Natural killer cell treated with Interleukin-12 subunit alpha and Interleukin-12 subunit beta and Interleukin-15 and Interleukin-18, amount 100 ng/mL, for 72 hours (primary cell): Measurements from ENCODE around the gene SMCHD1. TPM values are rescaled to one million over a fixed set of nuclear protein-coding genes. Genes with fewer than 3 reads are reported as not detected.
"Not testable (repeated sequence)": the region's sequence is repeated elsewhere in the genome, so short reads cannot be mapped to it uniquely, and the experiment has no call there.

Source experiments
- ATAC-seq, 2 donors: fragments of 150-1000 bp; cut with Tn5 transposase in 1 of 2; sonication (Bioruptor Pico), chemical (Tn5 transposase) in 1 of 2; 2 replicates each; pipeline ENCODE4 v1.10.0; 2021
- DNase-seq: peaks from one replicate; pipeline ENCODE4 v3.0.0; 2022; ENCODE audit warnings: low spot score
- H3K27ac Mint-ChIP-seq, 2 donors: 1 replicate in 1 of 2; 2 replicates in 1 of 2; pipeline ENCODE4 v1.8.0; 2022; ENCODE audit warnings: mixed read lengths in 2 of 2, mild to moderate bottlenecking in 1 of 2, moderate library complexity in 1 of 2
- H3K27me3 Mint-ChIP-seq, 2 donors: 1 replicate in 1 of 2; 2 replicates in 1 of 2; pipeline ENCODE4 v1.8.0; 2022; ENCODE audit warnings: mixed read lengths in 2 of 2
- H3K36me3 Mint-ChIP-seq: one replicate; pipeline ENCODE4 v1.8.0; 2022; ENCODE audit warnings: mixed read lengths
- H3K4me1 Mint-ChIP-seq, 2 donors: 1 replicate in 1 of 2; 2 replicates in 1 of 2; pipeline ENCODE4 v1.8.0; 2022; ENCODE audit warnings: low read depth in 2 of 2, mixed read lengths in 2 of 2, mild to moderate bottlenecking in 1 of 2
- H3K4me3 Mint-ChIP-seq: one replicate; pipeline ENCODE4 v1.8.0; 2022; ENCODE audit warnings: mixed read lengths
- H3K9me3 Mint-ChIP-seq: 2 replicates; pipeline ENCODE4 v1.8.0; 2022; ENCODE audit warnings: mixed read lengths
- total RNA-seq, 2 donors: library from RNA; stranded (reverse); gene quantifications; one replicate each; pipeline ENCODE4 v1.2.3, GENCODE V29; 2022

Gene SMCHD1
- total RNA-seq, 2 donors from 2014 or later: 88.0 to 141 TPM

- Mint-ChIP-seq H3K4me1 (peaks cover 35 to 38% of the 10 kb centered on the region in 2 donors), H3K27ac (peak overlapping the region; percentile 12 to 26), H3K4me3 (no peak overlapping the region), H3K36me3 (peaks cover 45% of the 10 kb centered on the region), H3K27me3 (no peaks in the 10 kb centered on the region), H3K9me3 (no peaks in the 10 kb centered on the region)
- ATAC-seq: no peak
- DNase-seq: no peak
Observed at GRCh38 chr18:2714140-2714539, 58.6 kb downstream of the SMCHD1 start.

DNA sequence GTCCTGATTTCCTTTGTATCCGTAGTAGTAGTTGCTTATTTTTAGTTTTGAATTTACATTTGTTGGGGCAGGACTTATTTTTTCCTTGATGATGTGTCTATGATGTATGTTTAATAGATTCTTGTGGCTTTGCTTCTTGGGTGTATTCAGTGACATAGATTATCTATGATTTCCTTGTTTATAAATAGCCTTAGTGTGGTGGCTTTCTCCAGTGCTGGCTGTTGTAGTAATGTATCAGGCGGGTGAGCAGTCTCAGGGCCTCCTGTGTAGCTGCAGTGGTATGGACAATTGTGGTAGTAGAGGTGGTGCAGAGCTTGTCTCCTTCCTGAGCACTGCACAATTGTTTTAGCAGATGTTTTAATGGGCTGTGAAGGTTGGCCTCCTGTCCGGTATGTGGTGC is 60.5 kb downstream of the SMCHD1 start:
- no peak overlapping the region for H3K27ac Mint-ChIP-seq
- no peaks in the 10 kb centered on the region for H3K9me3 Mint-ChIP-seq
- H3K36me3 Mint-ChIP-seq: peaks cover 38% of the 10 kb centered on the region
- DNase-seq (no peak), ATAC-seq (no peak)
- no peaks in the 10 kb centered on the region for H3K27me3 Mint-ChIP-seq
- no peak overlapping the region for H3K4me3 Mint-ChIP-seq
- peaks cover 23 to 30% of the 10 kb centered on the region in 2 donors for H3K4me1 Mint-ChIP-seq

DNA sequence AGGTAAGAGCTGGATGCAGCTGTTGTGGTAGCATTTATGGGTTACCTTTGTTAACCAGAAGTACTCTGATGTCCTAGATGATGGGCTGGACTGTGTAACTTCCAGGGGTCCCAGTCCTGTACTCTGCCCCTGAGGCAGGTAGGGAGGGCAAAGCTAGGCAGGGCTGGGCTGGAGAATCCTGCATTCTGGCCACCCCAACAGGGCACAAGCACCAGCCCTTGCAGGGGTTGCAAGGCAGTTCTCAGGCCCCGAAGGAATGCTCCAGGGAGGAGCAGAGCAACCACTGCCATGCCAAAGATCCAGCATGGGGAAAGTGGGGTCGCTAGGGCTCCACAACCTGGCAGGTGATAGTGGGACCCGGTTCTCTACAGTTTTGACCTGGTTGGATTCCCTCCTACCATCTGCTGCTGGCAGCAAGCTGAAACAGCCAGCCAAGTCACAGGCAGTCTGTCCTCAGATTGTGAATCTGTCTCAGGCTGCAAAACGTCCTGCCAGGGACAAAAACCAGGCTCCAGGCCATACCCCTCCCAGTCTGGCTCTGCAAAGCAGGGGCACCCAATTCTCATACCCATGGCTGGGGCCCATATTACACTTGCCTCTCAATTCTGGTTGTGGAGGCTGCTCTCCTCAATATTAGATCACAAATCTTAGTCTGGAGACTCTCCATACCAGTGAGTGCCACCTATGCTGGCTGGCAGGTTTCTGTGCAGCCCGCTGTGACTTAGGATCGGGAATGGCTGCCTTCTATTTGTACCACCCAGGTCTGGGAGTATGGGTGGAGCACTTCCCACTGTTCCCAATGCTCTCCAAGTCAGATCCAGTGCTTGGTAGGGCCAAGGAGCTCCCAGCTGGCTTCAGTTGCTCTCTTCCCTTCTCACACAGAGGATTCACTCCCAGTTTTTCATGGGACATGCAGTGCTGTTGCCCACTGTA is 61.1 kb downstream of the SMCHD1 start:
- Mint-ChIP-seq H3K27me3 (no peaks in the 10 kb centered on the region), H3K4me3 (no peak overlapping the region), H3K9me3 (no peaks in the 10 kb centered on the region), H3K4me1 (peaks cover 23 to 31% of the 10 kb centered on the region in 2 donors), H3K27ac (peak overlapping the region in 1 of 2 donors; percentile 83), H3K36me3 (peaks cover 45% of the 10 kb centered on the region)
- ATAC-seq (no peak), DNase-seq (no peak)

GRCh38 chr18:2717407-2717806 is 61.9 kb downstream of the SMCHD1 start:
- ATAC-seq (no peak), DNase-seq (no peak)
- no peak overlapping the region for H3K4me3 Mint-ChIP-seq
- H3K4me1 Mint-ChIP-seq: peaks cover 23 to 26% of the 10 kb centered on the region in 2 donors
- peaks cover 40% of the 10 kb centered on the region for H3K36me3 Mint-ChIP-seq
- H3K27ac Mint-ChIP-seq: peak overlapping the region in 1 of 2 donors; percentile 83
- H3K9me3 Mint-ChIP-seq: no peaks in the 10 kb centered on the region
- H3K27me3 Mint-ChIP-seq: no peaks in the 10 kb centered on the region

DNA sequence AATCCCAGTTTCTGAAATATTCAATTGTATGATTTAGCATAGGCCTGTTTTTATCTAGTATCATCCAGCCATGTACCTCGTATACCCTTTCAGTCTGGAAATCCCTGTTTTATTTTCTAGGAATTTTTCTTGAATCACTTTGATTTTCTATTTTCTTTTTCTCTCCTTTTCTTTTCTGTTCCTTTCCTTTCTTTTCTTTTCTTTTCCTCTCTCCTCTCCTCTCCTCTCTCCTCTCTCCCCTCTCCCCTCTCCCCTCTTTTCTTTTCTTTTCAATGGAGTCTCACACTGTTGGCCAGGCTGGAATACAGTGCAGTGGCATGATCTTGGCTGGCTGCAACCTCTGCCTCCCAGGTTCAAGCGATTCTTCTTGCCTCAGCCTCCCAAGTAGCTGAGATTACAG is 63.5 kb downstream of the SMCHD1 start:
- ATAC-seq: no peak
- Mint-ChIP-seq H3K27me3 (no peaks in the 10 kb centered on the region), H3K4me1 (peaks cover 24 to 33% of the 10 kb centered on the region in 2 donors), H3K9me3 (no peaks in the 10 kb centered on the region), H3K36me3 (peaks cover 43% of the 10 kb centered on the region), H3K4me3 (no peak overlapping the region), H3K27ac (no peak overlapping the region)
- no peak for DNase-seq

DNA sequence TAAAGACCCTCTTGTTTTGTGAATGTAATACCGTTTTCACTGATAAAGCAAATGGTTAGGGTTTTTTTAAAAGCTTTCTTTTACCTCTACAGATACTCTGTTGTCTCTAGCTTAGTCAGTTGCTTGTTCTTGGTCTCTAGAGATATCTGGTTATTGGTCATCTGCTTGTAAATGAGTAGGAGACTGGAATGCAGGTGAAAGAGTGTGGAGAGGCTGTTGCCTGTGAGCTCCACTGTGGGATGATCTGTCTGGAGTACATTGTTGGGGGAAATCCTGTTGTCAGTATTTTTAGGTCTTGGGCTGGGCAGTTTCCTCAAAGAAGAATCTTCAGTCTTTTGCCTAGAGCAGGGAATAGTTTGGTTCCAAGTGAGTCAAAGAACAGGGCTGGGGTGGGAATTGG is 67.7 kb downstream of the SMCHD1 start:
- Mint-ChIP-seq H3K9me3 (no peaks in the 10 kb centered on the region), H3K36me3 (peaks cover 37% of the 10 kb centered on the region), H3K27ac (peak overlapping the region; percentile 1 to 32), H3K4me1 (peaks cover 9 to 18% of the 10 kb centered on the region in 2 donors), H3K4me3 (no peak overlapping the region), H3K27me3 (no peaks in the 10 kb centered on the region)
- ATAC-seq (no peak), DNase-seq (no peak)

GRCh38 chr18:2729757-2730156 is 74.2 kb downstream of the SMCHD1 start:
- no peaks in the 10 kb centered on the region for H3K27me3 Mint-ChIP-seq
- no peak overlapping the region for H3K27ac Mint-ChIP-seq
- peaks cover 31% of the 10 kb centered on the region for H3K36me3 Mint-ChIP-seq
- DNase-seq (no peak), ATAC-seq (no peak)
- H3K4me3 Mint-ChIP-seq: no peak overlapping the region
- no peaks in the 10 kb centered on the region for H3K9me3 Mint-ChIP-seq
- peaks cover 2 to 5% of the 10 kb centered on the region in 2 donors for H3K4me1 Mint-ChIP-seq

GRCh38 chr18:2736823-2737222 is 81.3 kb downstream of the SMCHD1 start:
- Mint-ChIP-seq H3K4me3 (no peak overlapping the region), H3K9me3 (no peaks in the 10 kb centered on the region), H3K27me3 (no peaks in the 10 kb centered on the region), H3K4me1 (peaks cover 5 to 12% of the 10 kb centered on the region in 2 donors), H3K27ac (peak overlapping the region in 1 of 2 donors; percentile 25), H3K36me3 (peaks cover 60% of the 10 kb centered on the region)
- ATAC-seq (no peak), DNase-seq (no peak)

- peaks cover 49% of the 10 kb centered on the region for H3K36me3 Mint-ChIP-seq
- H3K27me3 Mint-ChIP-seq, DNase-seq, ATAC-seq, H3K4me1 Mint-ChIP-seq, H3K9me3 Mint-ChIP-seq, H3K27ac Mint-ChIP-seq, H3K4me3 Mint-ChIP-seq: not testable (repeated sequence)
Observed at GRCh38 chr18:2740082-2740481, 84.6 kb downstream of the SMCHD1 start.

- Mint-ChIP-seq H3K27ac (peak overlapping the region in 1 of 2 donors; percentile 26), H3K4me1 (peaks cover 10 to 16% of the 10 kb centered on the region in 2 donors), H3K36me3 (peaks cover 36% of the 10 kb centered on the region), H3K27me3 (no peaks in the 10 kb centered on the region), H3K4me3 (no peak overlapping the region), H3K9me3 (no peaks in the 10 kb centered on the region)
- no peak for DNase-seq
- ATAC-seq: no peak
Observed at GRCh38 chr18:2746274-2746673, 90.7 kb downstream of the SMCHD1 start.

GRCh38 chr18:2758309-2758708 is 102.8 kb downstream of the SMCHD1 start:
- no peak overlapping the region for H3K4me3 Mint-ChIP-seq
- DNase-seq (no peak), ATAC-seq (no peak)
- H3K36me3 Mint-ChIP-seq: peaks cover 18% of the 10 kb centered on the region
- no peaks in the 10 kb centered on the region for H3K27me3 Mint-ChIP-seq
- H3K27ac Mint-ChIP-seq: peak overlapping the region in 1 of 2 donors; percentile 56
- peaks cover 9 to 11% of the 10 kb centered on the region in 2 donors for H3K4me1 Mint-ChIP-seq
- no peaks in the 10 kb centered on the region for H3K9me3 Mint-ChIP-seq

GRCh38 chr18:2774669-2775068 is 119.1 kb downstream of the SMCHD1 start:
- DNase-seq: no peak
- Mint-ChIP-seq H3K4me3 (no peak overlapping the region), H3K27ac (no peak overlapping the region), H3K4me1 (peaks cover 0 to 3% of the 10 kb centered on the region in 2 donors), H3K9me3 (no peaks in the 10 kb centered on the region), H3K27me3 (no peaks in the 10 kb centered on the region), H3K36me3 (peaks cover 16% of the 10 kb centered on the region)
- no peak for ATAC-seq

DNA sequence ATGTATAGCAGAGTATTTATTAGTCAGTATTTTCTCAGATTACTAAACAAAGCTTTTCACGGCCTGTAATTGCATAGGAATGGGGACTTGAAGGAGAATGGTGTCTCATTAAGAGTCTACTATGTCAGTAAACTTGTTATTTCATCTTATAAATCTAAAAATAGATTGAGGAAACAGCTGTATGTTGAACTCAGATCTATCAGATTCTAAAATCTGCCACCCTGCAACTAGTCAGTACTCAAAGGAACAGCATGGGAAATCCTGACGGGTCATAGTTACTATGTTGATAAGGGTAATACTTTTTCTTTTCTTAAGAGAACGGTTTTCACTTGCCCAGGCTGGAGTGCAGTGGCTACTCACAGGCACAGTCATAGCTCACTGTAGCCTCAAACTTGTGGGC is 121.1 kb downstream of the SMCHD1 start:
- no peak for DNase-seq

DNA sequence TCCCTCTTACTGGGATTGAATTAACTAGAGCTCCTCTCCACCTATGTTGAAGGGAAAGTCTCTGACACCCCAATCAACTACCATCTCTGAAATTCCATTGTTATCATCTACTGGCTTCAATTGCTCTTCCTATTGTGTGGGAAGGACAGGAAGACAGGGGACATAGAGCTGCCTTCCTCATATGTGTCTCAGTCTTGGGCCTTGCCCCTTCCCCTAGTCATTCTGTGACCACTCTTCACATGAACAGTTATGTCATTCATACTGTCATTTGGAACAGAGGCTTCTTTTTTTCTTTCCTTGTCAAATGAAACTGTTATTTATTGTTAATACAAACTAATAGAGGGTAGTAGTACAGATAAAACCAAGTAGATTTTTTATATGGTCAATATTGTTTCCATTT is 121.7 kb downstream of the SMCHD1 start:
- no peak overlapping the region for H3K4me3 Mint-ChIP-seq
- peaks cover 0 to 6% of the 10 kb centered on the region in 2 donors for H3K4me1 Mint-ChIP-seq
- H3K36me3 Mint-ChIP-seq: peaks cover 17% of the 10 kb centered on the region
- no peak overlapping the region for H3K27ac Mint-ChIP-seq
- H3K27me3 Mint-ChIP-seq: no peaks in the 10 kb centered on the region
- H3K9me3 Mint-ChIP-seq: no peaks in the 10 kb centered on the region
- ATAC-seq (no peak), DNase-seq (no peak)

More for the DNA sequence above, 121.1 kb downstream of the SMCHD1 start:
- H3K9me3 Mint-ChIP-seq: no peaks in the 10 kb centered on the region
- ATAC-seq: no peak
- H3K36me3 Mint-ChIP-seq: peaks cover 18% of the 10 kb centered on the region
- H3K4me3 Mint-ChIP-seq: no peak overlapping the region
- no peaks in the 10 kb centered on the region for H3K27me3 Mint-ChIP-seq
- peaks cover 0 to 6% of the 10 kb centered on the region in 2 donors for H3K4me1 Mint-ChIP-seq
- H3K27ac Mint-ChIP-seq: no peak overlapping the region
